CD1c-positive myeloid dendritic cell (primary cell): ENCODE measurements around the gene PRRX2.
"Not testable (repeated sequence)": the region's sequence is repeated elsewhere in the genome, so short reads cannot be mapped to it uniquely, and the experiment has no call there.

Experiments
- DNase-seq: peaks from one replicate; pipeline ENCODE4 v3.0.0-alpha.2; 2016; ENCODE audit errors: extremely low spot score

PRRX2 gene

GRCh38 chr9:129759319-129759718, 93.9 kb downstream of the PRRX2 start:
- DNase-seq, result no peak

GRCh38 chr9:129759804-129760502, 94.5 kb downstream of the PRRX2 start:
- DNase-seq, result no peak

GRCh38 chr9:129760784-129761183, 95.3 kb downstream of the PRRX2 start:
- DNase-seq, result not testable (repeated sequence)

GRCh38 chr9:129761293-129761900, 96.0 kb downstream of the PRRX2 start:
- no peak for DNase-seq

- DNase-seq, result peak; percentile 37
These were observed 96.5 kb downstream of the PRRX2 start for GRCh38 chr9:129761901-129762369.

GRCh38 chr9:129762370-129762984, 97.0 kb downstream of the PRRX2 start:
- peak; percentile 90 for DNase-seq

GRCh38 chr9:129762985-129763926, 97.8 kb downstream of the PRRX2 start:
- no peak for DNase-seq

GRCh38 chr9:129765764-129766317, 100.4 kb downstream of the PRRX2 start:
- no peak for DNase-seq

- no peak for DNase-seq
These were observed 103.0 kb downstream of the PRRX2 start for GRCh38 chr9:129768486-129768885.

GRCh38 chr9:129769669-129770068, 104.2 kb downstream of the PRRX2 start:
- DNase-seq, result no peak

- no peak for DNase-seq
These were observed 105.3 kb downstream of the PRRX2 start for GRCh38 chr9:129770741-129771140.
